ENCODE measurements around the gene TMEM108.

Gene TMEM108

GRCh38 chr3:133295199-133295901 is 257.2 kb downstream of the TMEM108 start (continued):
- TF ChIP-seq ZNF148 (tag by site-specific recombination; IDR thresholded peaks at IDR 0.05; ENCODE audit: borderline replicate concordance) (no peak), ZNF777 (tag by site-specific recombination; IDR thresholded peaks at IDR 0.05; ENCODE audit: borderline replicate concordance) (no peak), ZSCAN30 (tag by site-specific recombination; IDR thresholded peaks at IDR 0.05) (no peak), ZNF280D (tag by site-specific recombination; IDR thresholded peaks at IDR 0.05) (no peak), ZNF391 (tag by site-specific recombination; IDR thresholded peaks at IDR 0.05; ENCODE audit: borderline replicate concordance, low read depth) (no peak), ZNF664 (tag by site-specific recombination; IDR thresholded peaks at IDR 0.05) (no peak), ZNF660 (tag by site-specific recombination; IDR thresholded peaks at IDR 0.05) (no peak), TRIM28 (IDR thresholded peaks at IDR 0.05; ENCODE audit: borderline replicate concordance, low read length) (no peak), GLI2 (tag by site-specific recombination; IDR thresholded peaks at IDR 0.05; ENCODE audit: borderline replicate concordance, low read depth) (no peak), ZNF571 (tag by site-specific recombination; IDR thresholded peaks at IDR 0.05) (no peak), MZF1 (tag by site-specific recombination; IDR thresholded peaks at IDR 0.05; ENCODE audit: borderline replicate concordance) (no peak), REST (tag by site-specific recombination; IDR thresholded peaks at IDR 0.05) (no peak), ZBTB20 (tag by site-specific recombination; IDR thresholded peaks at IDR 0.05) (no peak), KLF9 (tag by site-specific recombination; IDR thresholded peaks at IDR 0.05; ENCODE audit: low read depth) (no peak), ZNF175 (tag by site-specific recombination; IDR thresholded peaks at IDR 0.05) (no peak), ZNF221 (tag by site-specific recombination; IDR thresholded peaks at IDR 0.05; ENCODE audit: borderline replicate concordance) (no peak), ZNF354C (tag by site-specific recombination; IDR thresholded peaks at IDR 0.05; ENCODE audit: borderline replicate concordance, low read depth) (no peak), ZNF791 (tag by site-specific recombination; IDR thresholded peaks at IDR 0.05) (no peak), ZNF473 (tag by site-specific recombination; IDR thresholded peaks at IDR 0.05) (no peak), MYNN (tag by site-specific recombination; IDR thresholded peaks at IDR 0.05; ENCODE audit: borderline replicate concordance) (no peak), OVOL3 (tag by site-specific recombination; IDR thresholded peaks at IDR 0.05) (no peak), PBX3 (CRISPR knock-in tag; IDR thresholded peaks at IDR 0.05) (no peak), ZNF121 (tag by site-specific recombination; IDR thresholded peaks at IDR 0.05) (no peak), KLF10 (tag by site-specific recombination; IDR thresholded peaks at IDR 0.05) (no peak), AEBP2 (tag by site-specific recombination; IDR thresholded peaks at IDR 0.05; ENCODE audit: borderline replicate concordance) (no peak), KLF17 (tag by site-specific recombination; IDR thresholded peaks at IDR 0.05) (no peak), BCL11A (tag by site-specific recombination; IDR thresholded peaks at IDR 0.05; ENCODE audit: low read depth) (no peak)

All from HEK293 (cell line).